ENCODE data around the gene HMCN2.

HMCN2 gene

DNA sequence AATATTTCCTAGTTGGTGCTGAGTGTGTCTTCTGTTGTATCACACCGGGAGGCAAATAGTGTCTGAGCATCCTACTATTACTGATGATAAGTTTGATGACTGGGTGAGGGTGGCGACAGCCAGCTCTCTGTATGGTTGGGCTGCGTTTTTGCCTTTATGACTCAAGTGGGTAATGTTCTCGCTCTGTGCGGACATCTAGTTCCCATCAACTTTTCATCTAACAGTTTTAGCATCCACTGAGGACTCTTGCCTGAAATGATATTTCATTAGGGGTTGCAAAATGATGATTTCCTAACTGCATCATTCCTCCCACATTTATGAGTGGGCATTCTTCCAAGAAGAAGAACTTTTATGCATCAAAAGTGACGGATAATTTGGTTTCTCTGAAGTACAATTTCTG, 26.5 kb downstream of the HMCN2 start:
- DNase-seq = no peak

DNA sequence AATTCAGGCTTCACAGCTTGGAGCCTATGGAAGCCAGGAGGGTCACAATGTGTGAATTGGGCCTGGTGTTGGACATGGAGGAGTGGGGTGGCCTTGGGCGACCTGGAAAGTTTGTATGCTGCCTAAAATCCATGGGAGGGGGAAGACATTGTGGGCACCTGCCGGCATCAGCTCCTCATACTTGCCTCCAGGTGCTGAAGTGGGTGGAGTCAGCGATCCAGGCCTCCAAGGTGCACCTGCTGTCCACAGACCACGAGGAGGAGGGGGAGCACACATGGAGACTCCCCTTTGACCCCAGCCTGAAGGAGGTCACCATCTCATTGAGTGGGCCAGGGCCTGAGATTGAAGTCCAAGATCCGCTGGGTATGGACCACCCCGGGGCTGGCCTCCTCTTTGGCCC, 29.1 kb downstream of the HMCN2 start:
- DNase-seq = no peak

DNA sequence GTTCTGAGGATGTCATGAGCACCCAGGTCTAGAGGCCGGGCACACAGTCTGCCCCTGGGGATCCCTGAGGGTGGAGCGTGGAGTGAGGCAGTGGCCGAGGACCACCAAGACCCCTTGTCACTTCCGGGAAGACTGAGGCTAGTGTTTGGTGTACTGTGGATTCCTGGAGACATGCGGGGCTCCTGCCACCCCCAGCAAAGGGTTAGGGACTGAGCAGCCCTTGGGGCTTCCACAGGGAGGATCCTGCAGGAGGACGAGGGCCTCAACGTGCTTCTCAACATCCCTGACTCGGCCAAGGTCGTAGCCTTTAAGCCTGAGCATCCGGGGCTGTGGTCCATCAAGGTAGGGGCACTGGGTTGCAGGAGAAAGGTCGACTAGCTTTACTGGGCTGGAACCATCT, 29.9 kb downstream of the HMCN2 start:
- DNase-seq = no peak

DNA sequence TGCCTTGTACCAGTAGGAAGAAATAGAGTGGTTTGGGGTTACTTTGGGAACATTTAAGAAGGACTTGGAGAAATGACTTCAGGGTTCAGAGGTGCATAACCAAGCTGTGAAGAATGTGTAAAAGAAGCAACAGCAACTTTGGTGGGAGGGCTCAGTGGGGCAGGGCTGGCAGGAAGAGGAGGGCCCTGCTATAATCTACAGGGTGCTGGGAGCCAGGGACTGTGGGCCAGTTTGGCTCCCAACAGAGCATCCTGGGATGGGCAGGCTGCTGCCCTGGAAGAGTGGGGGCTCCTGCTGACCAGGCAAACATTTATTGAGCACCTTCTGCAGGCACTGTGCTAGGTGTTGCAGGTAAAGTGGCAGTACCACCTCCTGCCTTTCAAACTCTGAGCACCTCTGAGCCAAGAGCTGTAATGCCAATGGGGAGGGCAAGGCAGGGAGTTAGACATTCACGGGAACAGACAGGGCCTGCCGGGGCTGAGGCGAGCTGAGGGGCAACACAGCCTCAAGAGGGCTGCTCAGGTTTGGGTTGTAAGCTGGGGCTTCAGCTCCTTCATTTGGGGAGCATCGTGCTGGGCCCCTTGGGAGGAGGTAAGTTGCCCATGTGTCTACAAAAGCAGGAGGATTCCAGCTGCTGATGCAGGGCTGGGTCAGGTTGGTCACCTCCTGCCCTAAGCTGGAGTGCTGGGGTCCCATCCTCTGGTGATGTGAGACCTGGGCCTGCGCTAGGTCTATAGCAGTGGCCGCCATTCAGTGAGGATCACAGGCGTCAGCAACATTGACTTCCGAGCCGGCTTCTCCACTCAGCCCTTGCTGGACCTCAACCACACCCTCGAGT, 30.6 kb downstream of the HMCN2 start:
- DNase-seq = no peak

DNA sequence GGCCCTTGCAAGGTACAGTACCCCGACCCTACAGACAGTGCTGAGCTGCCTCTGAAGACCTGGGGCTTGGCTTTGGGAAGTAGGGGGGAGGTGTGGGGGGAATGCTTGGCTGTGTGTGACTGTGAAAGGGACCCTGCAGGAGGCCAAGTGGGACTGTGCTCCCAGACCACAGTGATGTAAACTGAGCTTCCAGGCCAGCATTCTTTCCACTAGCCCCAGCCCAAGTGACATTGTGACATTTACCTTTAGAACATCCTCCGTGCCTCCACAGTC, 31.2 kb downstream of the HMCN2 start:
- DNase-seq = no peak

DNA sequence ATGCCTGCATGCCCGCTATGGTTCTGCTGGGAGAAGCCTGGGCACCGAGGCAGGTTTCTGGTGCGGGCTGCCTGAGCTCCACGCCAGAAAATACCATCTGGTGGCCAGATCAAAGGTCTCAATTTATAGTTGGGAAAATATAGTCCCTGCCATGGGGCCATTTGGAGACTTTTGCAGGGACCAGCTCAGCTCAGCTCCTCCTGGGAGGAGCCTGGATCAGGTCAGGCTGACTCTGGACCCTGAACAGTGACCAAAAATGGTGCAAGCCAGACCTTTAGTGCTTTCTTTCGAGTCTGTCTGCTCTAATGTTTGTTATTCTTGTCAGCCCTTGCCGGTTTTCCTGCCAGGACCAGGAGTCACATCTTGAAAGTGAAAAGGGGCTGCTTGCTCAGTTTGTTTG, 31.8 kb downstream of the HMCN2 start:
- no peak for DNase-seq

DNA sequence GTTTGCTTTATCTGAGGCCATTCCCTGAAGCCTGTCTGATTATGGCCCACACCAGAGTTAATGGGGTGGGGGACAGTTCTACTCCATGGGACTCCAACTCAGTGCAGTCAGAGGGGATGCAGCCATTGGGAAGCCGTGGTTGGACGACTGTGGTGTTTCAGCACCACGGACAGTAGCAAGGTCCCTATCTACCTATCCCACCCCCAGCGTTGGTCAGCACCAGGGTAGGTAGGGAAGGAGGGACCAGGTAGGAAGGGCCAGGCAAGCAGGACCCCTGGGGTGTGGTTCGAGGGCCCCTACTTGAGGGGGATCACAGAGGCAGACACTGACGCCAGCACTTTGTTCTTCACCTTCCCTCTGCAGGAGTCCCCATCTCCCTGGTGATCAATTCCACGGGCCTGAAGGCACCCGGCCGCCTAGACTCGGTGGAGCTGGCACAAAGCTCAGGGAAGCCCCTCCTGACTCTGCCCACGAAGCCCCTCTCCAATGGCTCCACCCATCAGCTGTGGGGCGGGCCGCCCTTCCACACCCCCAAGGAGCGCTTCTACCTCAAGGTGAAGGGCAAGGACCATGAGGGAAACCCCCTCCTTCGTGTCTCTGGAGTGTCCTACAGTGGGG, 33.2 kb downstream of the HMCN2 start:
- no peak for DNase-seq

DNA sequence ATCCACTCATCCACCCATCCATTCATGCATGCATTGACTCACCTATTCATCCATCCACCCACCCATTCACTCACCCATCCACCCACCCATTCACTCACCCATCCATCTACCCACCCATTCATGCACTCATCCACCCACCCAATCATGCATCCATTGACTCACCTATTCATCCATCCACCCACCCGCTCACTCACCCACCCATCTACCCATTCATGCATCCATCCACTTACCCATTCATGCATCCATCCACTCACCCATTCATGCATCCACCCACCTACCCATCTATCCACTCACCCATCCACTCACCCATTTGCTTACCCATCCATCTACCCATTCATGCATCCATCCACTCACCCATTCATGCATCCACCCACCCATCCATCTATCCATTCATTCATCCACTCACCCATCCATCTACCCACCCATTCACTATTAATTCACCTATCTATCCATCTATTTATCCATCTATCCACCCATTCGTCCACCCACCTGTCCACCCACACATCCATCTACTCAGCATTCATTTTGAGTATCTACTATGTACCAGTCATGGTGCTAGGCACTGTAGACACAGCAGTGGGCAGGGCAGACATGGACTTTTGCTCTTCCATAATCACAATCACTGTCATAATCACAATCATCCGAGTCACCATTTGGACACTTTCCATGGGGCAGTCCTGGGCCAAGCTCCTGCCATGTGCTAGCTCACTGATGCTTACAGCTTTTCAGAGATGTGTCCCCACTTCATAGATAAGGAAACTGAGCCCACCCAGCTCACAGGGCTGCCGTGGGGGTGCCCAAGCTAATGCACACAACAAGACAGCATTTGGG, 34.4 kb downstream of the HMCN2 start:
- no peak for DNase-seq

DNA sequence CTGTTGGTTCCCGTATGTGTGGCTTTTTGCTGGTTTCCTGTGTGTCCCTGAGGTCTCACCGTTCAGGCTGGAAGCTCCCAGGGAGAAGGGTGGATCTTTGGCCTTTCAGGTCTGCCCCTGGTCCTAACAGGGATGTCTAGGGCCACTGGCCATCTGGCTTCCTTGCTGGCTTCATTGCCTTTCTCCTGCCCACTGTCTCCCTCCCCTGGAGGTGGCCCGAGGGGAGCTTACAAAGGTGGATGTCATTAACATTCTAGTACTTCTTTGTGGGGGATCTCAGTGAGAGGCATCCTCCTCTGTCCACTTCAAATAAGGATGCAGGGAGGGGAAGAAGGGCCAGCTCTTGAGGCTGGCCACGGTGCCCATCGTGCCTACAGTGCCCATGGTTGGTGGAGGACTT, 35.2 kb downstream of the HMCN2 start:
- DNase-seq = no peak

DNA sequence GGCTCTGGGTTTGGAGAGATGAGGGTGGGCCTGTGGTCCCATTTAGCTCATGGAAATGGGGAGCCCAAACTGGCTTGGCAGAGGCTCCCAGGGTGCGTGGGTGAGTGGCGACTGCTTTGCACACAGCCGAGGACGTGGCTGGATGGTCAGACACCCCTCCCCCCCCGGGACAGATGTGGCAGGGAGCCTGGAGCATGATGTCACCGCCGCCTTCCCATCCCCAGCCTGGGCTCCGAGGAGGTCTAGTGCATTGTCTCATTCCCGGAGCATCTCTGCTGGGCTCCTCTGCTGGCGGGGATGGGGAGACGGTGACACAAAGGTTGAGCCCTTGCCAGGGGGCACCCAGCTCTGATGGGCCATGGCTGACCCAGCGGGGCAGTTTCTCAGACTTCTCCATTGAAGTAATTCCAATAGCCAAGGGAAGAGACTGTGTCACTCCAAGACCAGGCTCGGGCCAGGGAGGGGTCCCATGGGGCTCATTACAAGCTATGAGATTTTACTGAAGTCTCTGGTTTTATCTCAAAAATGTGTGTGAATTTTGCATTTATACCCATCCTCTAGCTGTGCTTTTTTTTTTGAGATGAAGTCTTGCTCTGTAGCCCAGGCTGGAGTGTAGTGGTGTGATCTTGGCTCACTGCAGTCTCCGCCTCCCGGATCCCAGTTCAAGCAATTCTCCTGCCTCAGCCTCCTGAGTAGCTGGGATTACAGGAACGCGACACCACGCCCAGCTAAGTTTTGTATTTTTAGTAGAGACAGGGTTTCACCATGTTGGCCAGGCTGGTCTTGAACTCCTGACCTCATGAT, 36.1 kb downstream of the HMCN2 start:
- DNase-seq = no peak

DNA sequence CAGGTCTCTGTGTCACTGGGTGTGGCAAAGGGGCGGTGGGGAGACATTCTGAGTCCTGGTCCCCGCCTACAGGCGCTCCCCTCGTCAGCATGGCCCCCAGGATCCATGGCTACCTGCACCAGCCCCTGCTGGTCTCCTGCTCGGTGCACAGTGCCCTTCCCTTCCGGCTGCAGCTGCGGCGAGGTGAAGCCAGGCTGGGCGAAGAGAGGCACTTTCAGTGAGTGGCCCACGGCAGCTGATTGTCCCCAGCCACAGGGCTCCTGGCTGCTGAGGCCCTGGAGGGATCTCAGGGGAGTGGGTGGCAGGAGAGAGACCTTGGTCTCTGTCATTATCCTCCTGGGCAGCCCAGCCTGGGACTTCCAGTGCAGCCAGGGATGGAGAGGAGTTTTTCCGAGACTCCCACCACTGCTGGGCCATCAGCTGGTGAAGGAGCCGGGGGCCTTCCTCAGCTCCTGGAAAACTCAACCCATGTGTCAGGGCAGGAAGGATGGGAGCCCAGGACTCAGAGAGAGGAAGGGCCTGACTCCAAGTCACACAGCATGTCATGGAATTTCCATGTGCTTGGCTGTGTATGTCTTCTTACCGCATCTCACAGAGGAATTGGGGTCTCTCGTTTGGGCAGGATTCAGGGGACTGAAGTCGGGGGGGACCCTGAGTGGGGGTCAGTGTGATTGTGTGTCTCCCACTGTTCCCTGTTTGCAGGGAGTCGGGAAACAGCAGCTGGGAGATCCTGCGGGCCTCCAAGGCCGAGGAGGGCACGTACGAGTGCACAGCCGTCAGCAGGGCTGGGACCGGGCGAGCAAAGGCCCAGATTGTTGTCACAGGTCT, 37.4 kb downstream of the HMCN2 start:
- no peak for DNase-seq

DNA sequence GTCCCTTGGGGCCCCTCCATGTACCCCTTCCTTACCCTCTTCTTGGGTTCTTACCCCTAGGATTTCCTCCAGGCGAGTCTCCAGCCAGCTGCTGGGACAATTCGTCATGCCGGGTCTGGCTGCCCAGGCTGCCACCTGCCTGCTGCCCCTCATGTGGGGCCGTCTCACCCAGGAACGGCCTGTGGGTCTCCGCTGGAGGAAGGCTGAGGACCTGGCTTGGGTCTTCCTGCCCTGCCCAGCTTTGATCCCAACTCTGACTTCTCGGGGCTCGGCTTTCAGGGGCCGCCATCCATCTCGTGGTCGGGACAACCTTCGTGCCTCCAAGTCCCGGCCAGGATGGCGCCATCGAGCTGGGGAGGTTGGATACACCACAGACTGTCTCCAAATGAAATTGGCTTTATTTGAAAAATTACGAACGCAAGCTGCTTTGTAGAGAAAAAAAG, 38.1 kb downstream of the HMCN2 start:
- no peak for DNase-seq

DNA sequence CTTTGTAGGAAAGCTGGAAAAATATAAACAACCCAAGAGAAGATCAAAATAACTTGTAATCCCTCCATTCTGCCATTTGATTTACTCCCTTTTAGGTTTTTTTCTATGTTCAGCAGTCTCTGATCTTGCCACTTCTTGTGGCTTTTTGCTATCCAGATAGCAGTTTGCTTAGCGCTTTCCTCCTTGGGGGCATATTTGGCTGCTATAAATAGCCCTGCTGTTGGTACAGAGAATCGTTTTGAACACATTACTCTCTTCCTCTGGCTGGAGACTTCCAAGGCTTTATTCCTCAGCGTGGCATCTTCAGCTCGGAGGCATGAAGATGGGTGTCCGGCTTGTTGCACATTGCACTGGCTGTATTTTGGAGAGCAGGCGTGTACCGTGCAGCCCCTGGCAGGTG, 38.6 kb downstream of the HMCN2 start:
- DNase-seq = no peak

DNA sequence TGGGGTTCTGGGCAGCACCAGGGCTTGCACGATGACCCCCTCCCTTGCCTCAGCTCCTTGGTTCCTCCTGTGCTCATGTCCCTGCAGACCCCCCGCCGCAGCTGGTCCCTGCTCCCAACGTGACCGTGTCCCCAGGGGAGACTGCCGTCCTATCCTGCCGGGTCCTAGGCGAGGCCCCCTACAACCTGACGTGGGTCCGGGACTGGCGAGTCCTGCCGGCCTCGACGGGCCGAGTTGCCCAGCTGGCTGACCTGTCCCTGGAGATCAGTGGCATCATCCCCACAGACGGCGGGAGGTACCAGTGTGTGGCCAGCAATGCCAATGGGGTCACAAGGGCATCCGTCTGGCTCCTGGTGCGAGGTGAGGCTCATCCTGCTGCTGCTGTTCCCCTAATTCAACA, 39.1 kb downstream of the HMCN2 start:
- DNase-seq = no peak

DNA sequence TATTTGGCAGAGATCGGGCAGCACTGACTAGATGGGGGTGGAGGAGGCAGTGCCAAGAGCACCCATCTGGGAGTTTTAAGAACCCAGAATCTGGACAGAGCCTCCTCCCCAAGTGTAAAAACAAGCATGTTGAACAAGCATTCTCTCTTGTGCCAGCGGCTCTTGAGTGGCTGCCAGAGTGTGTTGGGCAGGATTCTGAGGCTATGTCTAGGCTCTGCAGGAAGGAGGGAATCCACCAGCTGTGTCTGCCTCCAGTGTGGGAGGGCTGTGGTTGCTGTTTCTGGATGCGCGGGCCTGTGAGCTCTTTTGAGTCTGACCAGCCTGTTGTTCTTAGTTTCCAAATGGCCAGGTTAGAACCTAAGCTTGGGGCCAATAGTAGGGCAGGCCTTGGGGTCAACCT, 39.8 kb downstream of the HMCN2 start:
- DNase-seq = no peak

DNA sequence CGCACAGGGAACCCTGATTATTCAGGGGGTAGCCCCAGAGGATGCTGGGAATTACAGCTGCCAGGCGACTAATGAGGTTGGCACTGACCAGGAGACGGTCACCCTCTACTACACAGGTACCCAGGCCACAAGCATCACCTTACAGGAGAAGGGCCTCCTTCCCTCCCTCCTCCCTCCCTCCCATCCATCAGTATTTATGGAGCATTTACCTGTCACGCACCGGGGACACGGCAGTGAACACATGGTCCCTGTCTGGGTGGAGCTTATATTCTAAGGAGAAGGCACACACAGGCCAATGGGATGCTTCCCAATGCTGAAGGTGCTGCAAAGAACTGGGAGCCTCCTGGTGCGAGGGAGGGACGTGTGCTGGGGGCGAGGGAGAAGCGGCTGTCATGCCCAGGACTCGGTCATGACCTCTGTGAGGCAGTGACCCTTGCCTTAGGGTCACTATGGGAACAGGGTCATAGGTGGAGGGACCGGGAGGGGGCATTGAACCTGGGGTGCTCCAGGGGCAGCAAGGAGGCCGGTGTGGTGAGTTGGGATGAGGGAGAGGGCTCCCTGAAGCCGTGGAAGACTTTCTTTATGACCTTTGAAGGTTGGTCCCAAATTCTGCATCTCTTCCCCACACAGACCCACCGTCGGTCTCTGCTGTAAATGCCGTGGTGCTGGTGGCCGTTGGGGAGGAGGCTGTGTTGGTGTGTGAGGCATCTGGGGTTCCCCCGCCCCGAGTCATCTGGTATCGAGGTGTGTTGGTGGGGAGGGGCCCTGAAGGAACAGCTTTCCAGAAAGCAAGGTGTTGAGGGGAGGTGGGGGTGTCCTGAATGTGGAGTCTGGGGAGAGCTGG, 41.5 kb downstream of the HMCN2 start:
- no peak for DNase-seq

DNA sequence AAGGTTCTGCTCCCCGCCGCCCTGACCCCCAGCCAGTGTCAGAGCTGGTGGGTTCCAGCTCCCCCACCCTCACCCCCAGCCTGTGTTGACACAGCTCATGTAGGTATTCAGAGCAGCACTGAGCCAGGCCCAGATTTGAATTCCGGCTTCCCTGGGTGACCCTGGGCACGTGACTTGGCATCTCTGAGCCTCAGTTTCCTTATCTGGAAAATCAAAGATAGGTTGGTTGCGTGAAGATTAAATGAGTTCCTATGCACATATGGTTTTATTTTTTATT, 42.0 kb downstream of the HMCN2 start:
- DNase-seq = no peak

DNA sequence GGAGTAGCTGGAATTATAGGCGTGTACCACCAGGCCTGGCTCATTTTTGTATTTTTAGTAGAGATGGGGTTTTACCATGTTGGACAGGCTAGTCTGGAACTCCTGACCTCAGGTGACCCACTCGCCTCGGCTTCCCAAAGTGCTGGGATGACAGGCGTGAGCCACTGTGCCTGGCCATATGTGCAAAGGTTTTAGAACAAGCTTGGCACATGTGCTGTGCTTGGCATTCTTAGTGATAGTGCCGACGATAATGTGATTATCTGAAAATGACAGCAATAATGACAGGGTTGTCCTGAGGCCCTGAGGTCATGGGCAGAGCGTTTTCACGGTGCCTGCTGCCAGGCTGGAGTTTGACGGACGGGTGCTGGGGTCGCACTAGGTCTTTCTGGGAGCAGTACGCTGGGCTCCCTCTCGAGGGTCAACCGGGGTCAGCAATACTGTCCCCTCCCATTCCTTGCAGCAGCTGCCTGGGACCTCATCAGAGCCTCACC, 42.6 kb downstream of the HMCN2 start:
- DNase-seq = no peak

DNA sequence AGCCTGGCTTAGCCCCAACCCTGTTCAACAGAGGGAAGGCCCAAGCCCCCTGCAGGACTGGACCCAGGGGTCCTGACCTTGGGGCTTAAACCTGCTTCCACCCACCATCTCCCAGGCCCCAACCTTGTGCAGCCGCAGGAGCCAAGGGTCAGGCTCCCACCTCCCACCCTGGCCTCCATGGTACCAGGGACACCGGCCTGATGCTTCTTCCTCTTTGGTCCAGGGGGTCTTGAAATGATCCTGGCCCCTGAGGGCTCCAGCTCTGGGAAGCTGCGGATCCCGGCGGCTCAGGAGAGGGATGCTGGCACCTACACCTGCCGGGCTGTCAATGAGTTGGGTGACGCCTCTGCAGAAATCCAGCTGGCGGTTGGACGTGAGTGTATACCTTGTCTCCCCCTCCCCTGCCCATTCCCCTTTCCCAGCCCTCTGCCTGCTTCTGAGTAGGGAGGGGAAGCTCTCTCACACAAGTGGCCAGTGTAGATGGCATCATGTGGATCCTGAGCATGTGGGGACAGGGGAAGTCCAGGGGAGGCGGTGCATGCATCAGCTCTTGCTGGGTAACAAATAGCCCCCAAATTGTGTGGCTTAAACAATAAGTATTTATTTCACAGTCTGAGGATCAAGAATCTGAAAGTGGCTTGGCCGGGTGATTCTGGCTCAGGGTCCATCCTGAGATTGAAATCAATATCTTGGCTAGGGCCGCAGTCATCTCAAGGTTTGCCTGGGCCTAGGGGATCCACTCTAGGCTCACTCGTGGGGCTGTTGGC, 44.3 kb downstream of the HMCN2 start:
- no peak for DNase-seq

DNA sequence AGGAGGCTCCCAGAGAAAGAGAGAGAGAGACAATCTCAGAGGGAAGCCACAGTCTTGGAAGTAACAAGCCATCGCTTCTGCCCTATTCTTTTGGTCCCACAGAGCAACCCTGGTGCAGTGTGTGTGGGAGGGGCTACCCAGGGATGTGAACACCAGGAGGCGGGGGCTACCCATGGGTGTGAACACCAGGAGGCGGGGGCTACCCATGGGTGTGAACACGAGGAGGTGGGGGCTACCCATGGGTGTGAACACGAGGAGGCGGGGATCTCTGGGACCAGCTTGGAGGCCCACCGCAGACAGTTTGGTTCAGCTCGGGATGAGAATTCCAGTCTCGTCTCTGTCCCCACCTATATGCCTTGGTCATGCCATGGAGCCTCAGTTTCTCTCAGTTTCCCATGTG, 44.9 kb downstream of the HMCN2 start:
- DNase-seq = no peak

DNA sequence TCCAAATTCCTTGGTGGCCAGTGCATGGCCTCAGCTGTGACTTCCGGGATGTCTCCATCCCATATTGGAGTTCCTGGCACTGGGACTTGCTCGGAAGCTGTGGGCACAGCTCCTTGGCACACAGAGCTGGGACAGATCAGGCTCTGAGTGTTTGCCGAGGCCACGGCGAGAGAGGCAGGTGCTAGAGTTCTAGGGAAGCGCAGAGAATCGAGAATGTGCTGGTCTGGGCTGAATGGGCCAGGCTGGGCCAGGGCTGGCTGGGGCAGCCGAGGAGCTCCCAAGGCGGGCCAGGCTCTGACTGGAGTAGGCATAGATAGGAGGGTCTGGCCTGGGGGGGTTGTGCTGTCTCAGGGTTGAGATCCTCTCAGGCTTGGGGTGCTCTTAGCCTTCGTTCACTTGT, 45.4 kb downstream of the HMCN2 start:
- DNase-seq = no peak
